ENCODE data around the gene HRH4. TPM values are rescaled to one million over a fixed set of nuclear protein-coding genes. Genes with fewer than 3 reads are reported as not detected.

The HRH4 gene
- total RNA-seq, 2 donors from 2014 or later: 2.5 TPM; not detected in 1

- TF ChIP-seq CTCF (IDR thresholded peaks at IDR 0.05): no peak
Observed at GRCh38 chr18:24429188-24429587, 31.2 kb upstream of the HRH4 start.

GRCh38 chr18:24432618-24433017 is 27.8 kb upstream of the HRH4 start:
- no peak for TF ChIP-seq CTCF (IDR thresholded peaks at IDR 0.05)
- DNase-seq (ENCODE audit: low spot score): no peak
- H3K9me3 ChIP-seq: no peaks in the 10 kb centered on the region
- no peak overlapping the region for H3K4me3 ChIP-seq
- peaks cover 9% of the 10 kb centered on the region for H3K36me3 ChIP-seq
- no peaks in the 10 kb centered on the region for H3K27me3 ChIP-seq (replicated peaks; ENCODE audit: insufficient read depth)
- H3K4me1 ChIP-seq (ENCODE audit: control insufficient read depth in 1 of 2, low read depth in 2 of 2): peaks cover 0 to 10% of the 10 kb centered on the region in 2 donors
- no peak overlapping the region for H3K27ac ChIP-seq
- ATAC-seq (ENCODE audit: insufficient number of reproducible peaks, low FRiP score, low read depth): no peak

More at GRCh38 chr18:24429188-24429587, 31.2 kb upstream of the HRH4 start:
- peaks cover 3 to 15% of the 10 kb centered on the region in 2 donors for H3K4me1 ChIP-seq (ENCODE audit: control insufficient read depth in 1 of 2, low read depth in 2 of 2)
- H3K27ac ChIP-seq: no peak overlapping the region
- ATAC-seq (ENCODE audit: insufficient number of reproducible peaks, low FRiP score, low read depth) (no peak), DNase-seq (ENCODE audit: low spot score) (no peak)
- H3K36me3 ChIP-seq: peaks cover 2% of the 10 kb centered on the region
- H3K27me3 ChIP-seq (replicated peaks; ENCODE audit: insufficient read depth): no peaks in the 10 kb centered on the region
- H3K9me3 ChIP-seq: no peaks in the 10 kb centered on the region
- no peak overlapping the region for H3K4me3 ChIP-seq

GRCh38 chr18:24436939-24437338 is 23.5 kb upstream of the HRH4 start:
- no peak for DNase-seq (ENCODE audit: low spot score)
- TF ChIP-seq CTCF (IDR thresholded peaks at IDR 0.05): no peak
- Histone ChIP-seq H3K27ac (no peak overlapping the region), H3K27me3 (replicated peaks; ENCODE audit: insufficient read depth) (no peaks in the 10 kb centered on the region), H3K4me3 (no peak overlapping the region), H3K4me1 (ENCODE audit: control insufficient read depth in 1 of 2, low read depth in 2 of 2) (no peaks in the 10 kb centered on the region), H3K9me3 (no peaks in the 10 kb centered on the region), H3K36me3 (peaks cover 11% of the 10 kb centered on the region)
- no peak for ATAC-seq (ENCODE audit: insufficient number of reproducible peaks, low FRiP score, low read depth)

GRCh38 chr18:24443870-24444269 is 16.6 kb upstream of the HRH4 start:
- no peak for ATAC-seq (ENCODE audit: insufficient number of reproducible peaks, low FRiP score, low read depth)
- no peak overlapping the region for H3K27ac ChIP-seq
- TF ChIP-seq CTCF (IDR thresholded peaks at IDR 0.05): no peak
- no peak overlapping the region for H3K4me3 ChIP-seq
- H3K9me3 ChIP-seq: no peaks in the 10 kb centered on the region
- H3K36me3 ChIP-seq: peaks cover 22% of the 10 kb centered on the region
- DNase-seq (ENCODE audit: low spot score): no peak
- H3K27me3 ChIP-seq (replicated peaks; ENCODE audit: insufficient read depth): no peaks in the 10 kb centered on the region
- H3K4me1 ChIP-seq (ENCODE audit: control insufficient read depth in 1 of 2, low read depth in 2 of 2): no peaks in the 10 kb centered on the region

GRCh38 chr18:24446453-24446852 is 14.0 kb upstream of the HRH4 start:
- Histone ChIP-seq H3K27ac (no peak overlapping the region), H3K27me3 (replicated peaks; ENCODE audit: insufficient read depth) (no peaks in the 10 kb centered on the region), H3K9me3 (no peaks in the 10 kb centered on the region), H3K4me3 (no peak overlapping the region), H3K4me1 (ENCODE audit: control insufficient read depth in 1 of 2, low read depth in 2 of 2) (no peaks in the 10 kb centered on the region), H3K36me3 (peaks cover 36% of the 10 kb centered on the region)
- TF ChIP-seq CTCF (IDR thresholded peaks at IDR 0.05): no peak
- no peak for DNase-seq (ENCODE audit: low spot score)
- ATAC-seq (ENCODE audit: insufficient number of reproducible peaks, low FRiP score, low read depth): no peak
